GM12878 (cell line): ENCODE data around the gene SASH1. TPM values are rescaled to one million over a fixed set of nuclear protein-coding genes. Genes with fewer than 3 reads are reported as not detected.

Experiments used
- ATAC-seq: fragments of 200-7000 bp; cut with Tn5 transposase; 3 replicates; pipeline ENCODE4 v1.9.1; 2020; ENCODE audit warnings: mild to moderate bottlenecking, moderate library complexity
- BruUV-seq: library from RNA; stranded (reverse); fragments of 400-500 nt; replicated peaks from 2 replicates; lab custom pipeline; 2021; lab: Mats Ljungman, UMichigan
- CTCF ChIA-PET: fragments of 300-600 bp; sonication (Branson Sonifier 250); formaldehyde crosslinking; extraction: SDS; loops from one replicate; lab custom pipeline; 2021; ENCODE audit warnings: inconsistent platforms; lab: Yijun Ruan, JAX
- POLR2A ChIA-PET: fragments of 350-600 bp; formaldehyde crosslinking; extraction: SDS; loops from one replicate; lab custom pipeline; 2021; ENCODE audit warnings: inconsistent platforms; lab: Charles Lee
- RAD21 ChIA-PET: fragments of 300-600 bp; sonication (Branson Sonifier 250); formaldehyde crosslinking; loops from one replicate; lab custom pipeline; 2023; ENCODE audit warnings: antibody characterized with exemption; ENCODE audit not compliant: unreplicated experiment; lab: Charles Lee
- SMC1A ChIA-PET: fragments of 300-600 bp; sonication (Branson Sonifier 250); formaldehyde crosslinking; loops from one replicate; lab custom pipeline; 2023; ENCODE audit not compliant: unreplicated experiment, uncharacterized antibody; lab: Charles Lee
- DNase-seq: peaks from one replicate; pipeline ENCODE4 v3.0.0-alpha.2; 2011; ENCODE audit warnings: low read depth, low spot score
- FAIRE-seq: peaks from 3 replicates; lab custom pipeline; 2011; peaks lifted over from hg19 to GRCh38; lab: Jason Lieb, UNC
- H2AFZ ChIP-seq: 2 replicates; pipeline ENCODE4 v1.6.0; 2011; ENCODE audit warnings: low read depth, low read length, control low read depth; ENCODE audit not compliant: control insufficient read depth
- H3K27ac ChIP-seq: 2 replicates; pipeline ENCODE4 v1.5.1; 2011; ENCODE audit warnings: control low read depth; ENCODE audit not compliant: control insufficient read depth, insufficient read depth
- H3K27me3 ChIP-seq, 2 experiments: replicated peaks in 1 of 2; 2 replicates each; pipeline versions ENCODE4 v1.6.0 to v1.6.1; 2011; ENCODE audit warnings: low read length in 1 of 2; ENCODE audit not compliant: control insufficient read depth in 2 of 2, insufficient read depth in 2 of 2
- H3K36me3 ChIP-seq, 2 experiments: 2 replicates each; pipeline ENCODE4 v1.5.1; 2011; ENCODE audit warnings: low read length in 1 of 2; ENCODE audit not compliant: control insufficient read depth in 2 of 2, insufficient read depth in 2 of 2
- H3K4me1 ChIP-seq: 2 replicates; pipeline ENCODE4 v1.6.1; 2011; ENCODE audit warnings: mild to moderate bottlenecking, low read length, moderate library complexity, mixed read lengths; ENCODE audit not compliant: control insufficient read depth, insufficient read depth
- H3K4me2 ChIP-seq: 2 replicates; pipeline ENCODE4 v1.6.0; 2011; ENCODE audit warnings: control low read depth; ENCODE audit not compliant: control insufficient read depth, insufficient read depth
- H3K4me3 ChIP-seq: fragments of 200-600 bp; sonication (generic); 2 replicates; pipeline ENCODE4 v1.5.1; 2016
- H3K79me2 ChIP-seq: 2 replicates; pipeline ENCODE4 v1.6.0; 2011; ENCODE audit warnings: low read length; ENCODE audit not compliant: control insufficient read depth, insufficient read depth
- H3K9ac ChIP-seq: 2 replicates; pipeline ENCODE4 v1.8.0; 2011; ENCODE audit warnings: low read length, control low read depth, mixed read lengths; ENCODE audit not compliant: control insufficient read depth, insufficient read depth
- H3K9me3 ChIP-seq: replicated peaks from 3 replicates; pipeline ENCODE4 v1.5.1; 2011; ENCODE audit warnings: mild to moderate bottlenecking, low read length; ENCODE audit not compliant: control insufficient read depth, insufficient read depth
- H4K20me1 ChIP-seq: 2 replicates; pipeline ENCODE4 v1.6.0; 2011; ENCODE audit not compliant: control insufficient read depth, insufficient read depth
- BCL3 ChIP-seq: IDR thresholded peaks from 2 replicates; pipeline ENCODE4 v1.6.1; 2011; ENCODE audit warnings: borderline replicate concordance, low read depth, mild to moderate bottlenecking, moderate library complexity, low read length; ENCODE audit not compliant: insufficient read depth, poor library complexity, severe bottlenecking
- DPF2 ChIP-seq: fragments of 450-650 bp; IDR thresholded peaks from 2 replicates; pipeline ENCODE4 v1.6.1; 2017; ENCODE audit warnings: mild to moderate bottlenecking
- E2F4 ChIP-seq: IDR thresholded peaks from 2 replicates; pipeline ENCODE4 v1.6.1; 2012; ENCODE audit warnings: low read depth, low read length, improper control_type of control experiment
- EP300 ChIP-seq, 2 experiments: fragments of 150-350 bp in 1 of 2; IDR thresholded peaks; 2 replicates each; pipeline ENCODE4 v1.6.1; 2011 to 2012; ENCODE audit warnings: low read depth in 2 of 2, low read length in 2 of 2, borderline replicate concordance in 1 of 2, improper control_type of control experiment in 1 of 2, inconsistent platforms in 1 of 2; ENCODE audit not compliant: control insufficient read depth in 1 of 2
- HCFC1 ChIP-seq: fragments of 150-350 bp; IDR thresholded peaks from 2 replicates; pipeline ENCODE4 v1.6.1; 2014; ENCODE audit warnings: low read length
- SUZ12 ChIP-seq: fragments of 200-600 bp; sonication (generic); IDR thresholded peaks from one replicate; pipeline ENCODE4 v1.6.1; 2018; ENCODE audit warnings: antibody characterized with exemption, mild to moderate bottlenecking; ENCODE audit not compliant: unreplicated experiment
- WGBS: methylation state at CpG from one replicate; pipeline ENCODE4 v1.1.6; 2016; ENCODE audit warnings: low lambda C conversion rate; ENCODE audit not compliant: insufficient replicate concordance, insufficient coverage; ENCODE audit errors: missing lambda C conversion rate; 5-methylcytosine and 5-hydroxymethylcytosine counted together
- in situ Hi-C: fragments of 300-500 bp; cut with MboI; formaldehyde crosslinking; loops from 9 replicates; pipeline ENCODE4 v1.14.3; 2018; ENCODE audit warnings: mixed read lengths
- intact Hi-C: fragments of 100-400 bp; cut with micrococcal nuclease; formaldehyde crosslinking; loops from one replicate; pipeline ENCODE4 v1.14.2; 2022; ENCODE audit not compliant: unreplicated experiment
- polyA plus RNA-seq, 11 experiments: library from polyadenylated mRNA; depleted of rRNA in 4 of 11; unstranded in 6 of 11; stranded (reverse) in 5 of 11; fragments of >200 nt; fragmentation: Nextera tagmentation in 4 of 11; fragmentation: Illumina TruSeq in 1 of 11; extraction: Ambion mirVana in 4 of 11; extraction: Trizol in 1 of 11; gene quantifications; 1 replicate in 1 of 11; 2 replicates in 10 of 11; pipeline versions ENCODE4 v1.2.1 to v1.2.3, GENCODE V29; 2011 to 2016; ENCODE audit warnings: inconsistent platforms in 2 of 11, missing spikeins in 2 of 11, low read depth in 1 of 11
- total RNA-seq, 4 experiments: library from RNA; depleted of rRNA in 3 of 4; stranded (reverse); fragments of >200 nt in 3 of 4; fragmentation: Illumina TruSeq in 1 of 4; extraction: Trizol in 1 of 4; gene quantifications; 2 replicates each; pipeline versions ENCODE4 v1.2.1 to v1.2.3, GENCODE V29; 2013 to 2021
- TF ChIP-seq, protein P1 (sequence below): IDR thresholded peaks from 2 replicates; pipeline ENCODE4 v1.6.1; 2011; ENCODE audit warnings: mild to moderate bottlenecking, low read depth, low read length, moderate library complexity; ENCODE audit not compliant: insufficient replicate concordance
- TF ChIP-seq, protein P2 (sequence below): fragments of 450-650 bp; IDR thresholded peaks from 2 replicates; pipeline ENCODE4 v1.6.1; 2014; ENCODE audit warnings: mild to moderate bottlenecking
- TF ChIP-seq, protein P3 (sequence below): IDR thresholded peaks from 2 replicates; pipeline ENCODE4 v1.6.1; 2012; ENCODE audit warnings: low read depth, low read length, improper control_type of control experiment
- TF ChIP-seq, protein P4 (sequence below), 3 experiments: IDR thresholded peaks in 2 of 3; conservative IDR thresholded peaks in 1 of 3; 2 replicates each; pipeline ENCODE4 v1.5.1; 2011; ENCODE audit warnings: low read depth in 3 of 3, low read length in 3 of 3, mild to moderate bottlenecking in 3 of 3, control low read depth in 2 of 3, moderate library complexity in 2 of 3, inconsistent platforms in 1 of 3, mixed read lengths in 1 of 3; ENCODE audit not compliant: control insufficient read depth in 2 of 3, insufficient read depth in 1 of 3; ENCODE audit errors: extremely low read depth in 1 of 3

The SASH1 gene
- total and polyA plus RNA-seq, 10 of the 15 experiments (the other 5 are each of a cell fraction or from before 2014, with no cell fraction given): 0.01 to 0.73 (median 0.14) TPM; not detected in 4

GRCh38 chr6:148466158-148466557 is 123.5 kb downstream of the SASH1 start:
- no peaks in the 10 kb centered on the region for H3K79me2 ChIP-seq
- no TSS peak for BruUV-seq
- H3K36me3 ChIP-seq: no peaks in the 10 kb centered on the region
- ChIA-PET RAD21 (interaction anchor here (1.3 kb wide), 1 partner anchor 289 kb away, joined by 4 read pairs; no protein-coding TSS in a partner anchor), SMC1A (interaction anchor here (0.7 to 1.9 kb wide), 5 partner anchors 8 to 1085 kb away, joined by 3 to 7 read pairs (median 4); no protein-coding TSS in a partner anchor), CTCF (interaction anchor here (1.4 to 8.5 kb wide), 4 partner anchors 14 to 324 kb away, joined by 3 to 91 read pairs (median 5); no protein-coding TSS in a partner anchor), POLR2A (no interaction called here)
- ATAC-seq: no peak
- TF ChIP-seq DPF2 (no peak), E2F4 (no peak), SUZ12 (no peak), HCFC1 (no peak), EP300 (IDR thresholded peaks at IDR 0.05; ENCODE audit: borderline replicate concordance in 1 of 2, control insufficient read depth in 1 of 2, low read depth in 2 of 2, low read length in 2 of 2) (no peak), BCL3 (no peak)
- TF ChIP-seq, protein P1, sequence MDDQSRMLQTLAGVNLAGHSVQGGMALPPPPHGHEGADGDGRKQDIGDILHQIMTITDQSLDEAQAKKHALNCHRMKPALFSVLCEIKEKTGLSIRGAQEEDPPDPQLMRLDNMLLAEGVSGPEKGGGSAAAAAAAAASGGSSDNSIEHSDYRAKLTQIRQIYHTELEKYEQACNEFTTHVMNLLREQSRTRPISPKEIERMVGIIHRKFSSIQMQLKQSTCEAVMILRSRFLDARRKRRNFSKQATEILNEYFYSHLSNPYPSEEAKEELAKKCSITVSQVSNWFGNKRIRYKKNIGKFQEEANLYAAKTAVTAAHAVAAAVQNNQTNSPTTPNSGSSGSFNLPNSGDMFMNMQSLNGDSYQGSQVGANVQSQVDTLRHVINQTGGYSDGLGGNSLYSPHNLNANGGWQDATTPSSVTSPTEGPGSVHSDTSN: no peak
- TF ChIP-seq, protein P2, sequence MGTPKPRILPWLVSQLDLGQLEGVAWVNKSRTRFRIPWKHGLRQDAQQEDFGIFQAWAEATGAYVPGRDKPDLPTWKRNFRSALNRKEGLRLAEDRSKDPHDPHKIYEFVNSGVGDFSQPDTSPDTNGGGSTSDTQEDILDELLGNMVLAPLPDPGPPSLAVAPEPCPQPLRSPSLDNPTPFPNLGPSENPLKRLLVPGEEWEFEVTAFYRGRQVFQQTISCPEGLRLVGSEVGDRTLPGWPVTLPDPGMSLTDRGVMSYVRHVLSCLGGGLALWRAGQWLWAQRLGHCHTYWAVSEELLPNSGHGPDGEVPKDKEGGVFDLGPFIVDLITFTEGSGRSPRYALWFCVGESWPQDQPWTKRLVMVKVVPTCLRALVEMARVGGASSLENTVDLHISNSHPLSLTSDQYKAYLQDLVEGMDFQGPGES: no peak
- TF ChIP-seq, protein P3, sequence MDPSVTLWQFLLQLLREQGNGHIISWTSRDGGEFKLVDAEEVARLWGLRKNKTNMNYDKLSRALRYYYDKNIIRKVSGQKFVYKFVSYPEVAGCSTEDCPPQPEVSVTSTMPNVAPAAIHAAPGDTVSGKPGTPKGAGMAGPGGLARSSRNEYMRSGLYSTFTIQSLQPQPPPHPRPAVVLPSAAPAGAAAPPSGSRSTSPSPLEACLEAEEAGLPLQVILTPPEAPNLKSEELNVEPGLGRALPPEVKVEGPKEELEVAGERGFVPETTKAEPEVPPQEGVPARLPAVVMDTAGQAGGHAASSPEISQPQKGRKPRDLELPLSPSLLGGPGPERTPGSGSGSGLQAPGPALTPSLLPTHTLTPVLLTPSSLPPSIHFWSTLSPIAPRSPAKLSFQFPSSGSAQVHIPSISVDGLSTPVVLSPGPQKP: no peak
- TF ChIP-seq, protein P4, sequence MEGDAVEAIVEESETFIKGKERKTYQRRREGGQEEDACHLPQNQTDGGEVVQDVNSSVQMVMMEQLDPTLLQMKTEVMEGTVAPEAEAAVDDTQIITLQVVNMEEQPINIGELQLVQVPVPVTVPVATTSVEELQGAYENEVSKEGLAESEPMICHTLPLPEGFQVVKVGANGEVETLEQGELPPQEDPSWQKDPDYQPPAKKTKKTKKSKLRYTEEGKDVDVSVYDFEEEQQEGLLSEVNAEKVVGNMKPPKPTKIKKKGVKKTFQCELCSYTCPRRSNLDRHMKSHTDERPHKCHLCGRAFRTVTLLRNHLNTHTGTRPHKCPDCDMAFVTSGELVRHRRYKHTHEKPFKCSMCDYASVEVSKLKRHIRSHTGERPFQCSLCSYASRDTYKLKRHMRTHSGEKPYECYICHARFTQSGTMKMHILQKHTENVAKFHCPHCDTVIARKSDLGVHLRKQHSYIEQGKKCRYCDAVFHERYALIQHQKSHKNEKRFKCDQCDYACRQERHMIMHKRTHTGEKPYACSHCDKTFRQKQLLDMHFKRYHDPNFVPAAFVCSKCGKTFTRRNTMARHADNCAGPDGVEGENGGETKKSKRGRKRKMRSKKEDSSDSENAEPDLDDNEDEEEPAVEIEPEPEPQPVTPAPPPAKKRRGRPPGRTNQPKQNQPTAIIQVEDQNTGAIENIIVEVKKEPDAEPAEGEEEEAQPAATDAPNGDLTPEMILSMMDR (IDR thresholded peaks at IDR 0.05 in 2 of 3, conservative IDR thresholded peaks at IDR 0.05 in 1 of 3; ENCODE audit: control insufficient read depth in 2 of 3, extremely low read depth in 1 of 3, insufficient read depth in 1 of 3, low read depth in 3 of 3, low read length in 3 of 3): no peak
- no peaks in the 10 kb centered on the region for H3K4me1 ChIP-seq
- H3K27me3 ChIP-seq: peaks cover 0 to 2% of the 10 kb centered on the region in 2 experiments; a peak in 1 of 4 replicates
- WGBS: 33% methylated on average over 4 of the region's 4 CpGs
- DNase-seq: no peak
- H3K4me3 ChIP-seq: no peak overlapping the region
- in situ Hi-C loops (no loop called here), intact Hi-C loops (loop anchor here (10.0 kb wide), 2 partner anchors 961 to 1071 kb away; partner anchors contain the start of gene SAMD5)
- H4K20me1 ChIP-seq: no peaks in the 10 kb centered on the region
- FAIRE-seq: no peak
- H2AFZ ChIP-seq: no peak overlapping the region
- no peak overlapping the region for H3K27ac ChIP-seq
- H3K4me2 ChIP-seq: no peak overlapping the region
- no peak overlapping the region for H3K9ac ChIP-seq
- H3K9me3 ChIP-seq: no peaks in the 10 kb centered on the region
